Lower leg skin (tissue), 3 donors: Measurements from ENCODE around the gene RNF31.

Experiments used
- POLR2A ChIP-seq, 2 donors: fragments of 450-650 bp; IDR thresholded peaks; one replicate each; pipeline ENCODE4 v1.6.1; 2016 to 2017; ENCODE audit warnings: antibody characterized with exemption in 2 of 2, mild to moderate bottlenecking in 1 of 2, moderate library complexity in 1 of 2
- TF ChIP-seq, protein P1 (sequence below), 3 donors: fragments of 450-650 bp; IDR thresholded peaks; one replicate each; pipeline ENCODE4 v1.5.1; 2016; ENCODE audit warnings: antibody characterized with exemption in 3 of 3, mild to moderate bottlenecking in 3 of 3, moderate library complexity in 2 of 3

- TF ChIP-seq, protein P1, sequence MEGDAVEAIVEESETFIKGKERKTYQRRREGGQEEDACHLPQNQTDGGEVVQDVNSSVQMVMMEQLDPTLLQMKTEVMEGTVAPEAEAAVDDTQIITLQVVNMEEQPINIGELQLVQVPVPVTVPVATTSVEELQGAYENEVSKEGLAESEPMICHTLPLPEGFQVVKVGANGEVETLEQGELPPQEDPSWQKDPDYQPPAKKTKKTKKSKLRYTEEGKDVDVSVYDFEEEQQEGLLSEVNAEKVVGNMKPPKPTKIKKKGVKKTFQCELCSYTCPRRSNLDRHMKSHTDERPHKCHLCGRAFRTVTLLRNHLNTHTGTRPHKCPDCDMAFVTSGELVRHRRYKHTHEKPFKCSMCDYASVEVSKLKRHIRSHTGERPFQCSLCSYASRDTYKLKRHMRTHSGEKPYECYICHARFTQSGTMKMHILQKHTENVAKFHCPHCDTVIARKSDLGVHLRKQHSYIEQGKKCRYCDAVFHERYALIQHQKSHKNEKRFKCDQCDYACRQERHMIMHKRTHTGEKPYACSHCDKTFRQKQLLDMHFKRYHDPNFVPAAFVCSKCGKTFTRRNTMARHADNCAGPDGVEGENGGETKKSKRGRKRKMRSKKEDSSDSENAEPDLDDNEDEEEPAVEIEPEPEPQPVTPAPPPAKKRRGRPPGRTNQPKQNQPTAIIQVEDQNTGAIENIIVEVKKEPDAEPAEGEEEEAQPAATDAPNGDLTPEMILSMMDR (IDR thresholded peaks at IDR 0.05): no peak
- TF ChIP-seq POLR2A (IDR thresholded peaks at IDR 0.05): no peak
Measured at GRCh38 chr14:24206260-24207103, 59.2 kb downstream of the RNF31 start.
